Activated CD4-positive, alpha-beta memory T cell treated with anti-CD3 and anti-CD28 coated beads, Interleukin-2, amount 10 ng/mL, durations not matched to agents 7 days and 5 days (primary cell): ENCODE measurements around the gene GSK3B. TPM values are rescaled to one million over a fixed set of nuclear protein-coding genes. Genes with fewer than 3 reads are reported as not detected.

Source experiments
- CTCF ChIA-PET: fragments of 350-600 bp; sonication (Branson Sonifier 250); formaldehyde crosslinking; loops from one replicate; lab custom pipeline; 2021; ENCODE audit warnings: antibody characterized with exemption, inconsistent platforms; lab: Charles Lee
- POLR2A ChIA-PET: fragments of 350-600 bp; sonication (Branson Sonifier 250); formaldehyde crosslinking; loops from one replicate; lab custom pipeline; 2021; ENCODE audit warnings: antibody characterized with exemption; lab: Charles Lee
- DNase-seq: peaks from one replicate; pipeline ENCODE4 v3.0.0-alpha.2; 2020
- H3K27ac Mint-ChIP-seq: one replicate; pipeline ENCODE4 v1.8.0; 2021; ENCODE audit warnings: mild to moderate bottlenecking, mixed read lengths
- H3K27me3 Mint-ChIP-seq: one replicate; pipeline ENCODE4 v1.8.0; 2021; ENCODE audit warnings: mixed read lengths
- H3K36me3 Mint-ChIP-seq: one replicate; pipeline ENCODE4 v1.8.0; 2021; ENCODE audit warnings: low read depth, mixed read lengths
- H3K4me1 Mint-ChIP-seq: one replicate; pipeline ENCODE4 v1.8.0; 2021; ENCODE audit warnings: mixed read lengths
- H3K4me3 Mint-ChIP-seq: one replicate; pipeline ENCODE4 v1.8.0; 2021; ENCODE audit warnings: mild to moderate bottlenecking, mixed read lengths
- H3K9me3 Mint-ChIP-seq: one replicate; pipeline ENCODE4 v1.8.0; 2021; ENCODE audit warnings: mixed read lengths
- total RNA-seq, 2 experiments: library from RNA; stranded (reverse); gene quantifications; one replicate each; pipeline ENCODE4 v1.2.3, GENCODE V29; 2021

The GSK3B gene
- total RNA-seq, 2 experiments from 2014 or later: 35.6 to 37.2 TPM

GRCh38 chr3:120093119-120093910 is 932 bp downstream of the GSK3B start:
- CTCF ChIA-PET: interaction anchor here (0.5 to 2.5 kb wide), 2 partner anchors 43 to 201 kb away, joined by 3 to 9 read pairs; no protein-coding TSS in a partner anchor
- H3K27me3 Mint-ChIP-seq: no peaks in the 10 kb centered on the region
- POLR2A ChIA-PET: interaction anchor here (0.7 to 4.6 kb wide), 14 partner anchors 10 to 853 kb away, joined by 3 to 79 read pairs (median 3); partner anchors contain the start of genes ARHGAP31, B4GALT4, CD80 and GTF2E1
- H3K27ac Mint-ChIP-seq: no peak overlapping the region
- H3K4me1 Mint-ChIP-seq: peaks cover 27% of the 10 kb centered on the region
- no peak overlapping the region for H3K4me3 Mint-ChIP-seq
- H3K9me3 Mint-ChIP-seq: no peaks in the 10 kb centered on the region
- DNase-seq: peak; percentile 29
- H3K36me3 Mint-ChIP-seq: peaks cover 20% of the 10 kb centered on the region

GRCh38 chr3:120092474-120092873 is 1.8 kb downstream of the GSK3B start:
- Mint-ChIP-seq H3K4me1 (peaks cover 27% of the 10 kb centered on the region), H3K27me3 (no peaks in the 10 kb centered on the region), H3K4me3 (no peak overlapping the region), H3K9me3 (no peaks in the 10 kb centered on the region), H3K27ac (no peak overlapping the region), H3K36me3 (peaks cover 20% of the 10 kb centered on the region)
- DNase-seq: no peak
- POLR2A ChIA-PET: interaction anchor here (1.0 to 4.6 kb wide), 4 partner anchors 9 to 257 kb away, joined by 3 to 79 read pairs (median 21); partner anchors contain the start of gene LRRC58
- CTCF ChIA-PET: interaction anchor here (1.5 kb wide), 1 partner anchor 201 kb away, joined by 5 read pairs; no protein-coding TSS in a partner anchor

GRCh38 chr3:120090422-120090821 is 3.8 kb downstream of the GSK3B start:
- ChIA-PET POLR2A (no interaction called here), CTCF (no interaction called here)
- H3K4me3 Mint-ChIP-seq: no peak overlapping the region

GRCh38 chr3:120089089-120089488 is 5.2 kb downstream of the GSK3B start:
- CTCF ChIA-PET: no interaction called here
- no peak for DNase-seq
- H3K36me3 Mint-ChIP-seq: peaks cover 15% of the 10 kb centered on the region
- POLR2A ChIA-PET: interaction anchor here (1.0 kb wide), 1 partner anchor 32 kb away, joined by 5 read pairs; no protein-coding TSS in a partner anchor
- peaks cover 19% of the 10 kb centered on the region for H3K4me1 Mint-ChIP-seq
- H3K27ac Mint-ChIP-seq: no peak overlapping the region
- no peaks in the 10 kb centered on the region for H3K27me3 Mint-ChIP-seq
- H3K4me3 Mint-ChIP-seq: no peak overlapping the region
- H3K9me3 Mint-ChIP-seq: no peaks in the 10 kb centered on the region

More at GRCh38 chr3:120090422-120090821, 3.8 kb downstream of the GSK3B start:
- H3K9me3 Mint-ChIP-seq: no peaks in the 10 kb centered on the region
- H3K36me3 Mint-ChIP-seq: peaks cover 15% of the 10 kb centered on the region
- H3K27me3 Mint-ChIP-seq: no peaks in the 10 kb centered on the region
- H3K4me1 Mint-ChIP-seq: peaks cover 17% of the 10 kb centered on the region
- H3K27ac Mint-ChIP-seq: no peak overlapping the region
- no peak for DNase-seq

- no peak overlapping the region for H3K4me3 Mint-ChIP-seq
- H3K4me1 Mint-ChIP-seq: peaks cover 19% of the 10 kb centered on the region
- peaks cover 17% of the 10 kb centered on the region for H3K36me3 Mint-ChIP-seq
- ChIA-PET CTCF (no interaction called here), POLR2A (interaction anchor here (1.0 kb wide), 1 partner anchor 31 kb away, joined by 5 read pairs; no protein-coding TSS in a partner anchor)
- H3K9me3 Mint-ChIP-seq: no peaks in the 10 kb centered on the region
- no peak for DNase-seq
- no peak overlapping the region for H3K27ac Mint-ChIP-seq
- no peaks in the 10 kb centered on the region for H3K27me3 Mint-ChIP-seq
Measured at GRCh38 chr3:120088622-120089021, 5.6 kb downstream of the GSK3B start.

DNA sequence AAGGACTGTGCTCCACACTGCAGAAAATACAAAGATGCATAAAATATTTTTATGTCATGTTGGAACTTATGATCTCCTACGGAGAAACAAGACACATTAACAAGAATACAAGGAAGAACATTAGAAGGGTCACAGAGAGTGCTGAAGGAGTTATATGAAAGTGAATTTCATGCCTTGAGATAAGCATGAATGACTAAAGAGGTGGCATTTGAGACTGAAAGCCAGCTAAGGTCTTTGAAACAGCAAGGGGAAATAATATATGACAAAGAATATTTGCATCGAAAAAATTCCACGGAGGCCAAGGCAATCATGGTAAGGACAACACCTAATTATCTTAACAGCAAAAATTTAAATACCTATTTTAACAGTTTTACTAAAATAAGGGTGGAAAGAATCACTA is 12.5 kb downstream of the GSK3B start:
- no peak for DNase-seq
- Mint-ChIP-seq H3K36me3 (peaks cover 29% of the 10 kb centered on the region), H3K27me3 (no peaks in the 10 kb centered on the region), H3K4me1 (peaks cover 16% of the 10 kb centered on the region), H3K27ac (no peak overlapping the region), H3K9me3 (no peaks in the 10 kb centered on the region), H3K4me3 (no peak overlapping the region)
- ChIA-PET CTCF (no interaction called here), POLR2A (interaction anchor here (5.5 kb wide), 1 partner anchor 13 kb away, joined by 35 read pairs; the partner anchor contains the start of gene GSK3B)

- H3K4me3 Mint-ChIP-seq: no peak overlapping the region
- H3K9me3 Mint-ChIP-seq: peaks cover 3% of the 10 kb centered on the region
- DNase-seq: no peak
- H3K36me3 Mint-ChIP-seq: peaks cover 33% of the 10 kb centered on the region
- H3K27me3 Mint-ChIP-seq: no peaks in the 10 kb centered on the region
- ChIA-PET CTCF (no interaction called here), POLR2A (interaction anchor here (5.5 kb wide), 1 partner anchor 14 kb away, joined by 35 read pairs; the partner anchor contains the start of gene GSK3B)
- no peak overlapping the region for H3K27ac Mint-ChIP-seq
- peaks cover 16% of the 10 kb centered on the region for H3K4me1 Mint-ChIP-seq
Measured at GRCh38 chr3:120080836-120081235, 13.4 kb downstream of the GSK3B start.

DNA sequence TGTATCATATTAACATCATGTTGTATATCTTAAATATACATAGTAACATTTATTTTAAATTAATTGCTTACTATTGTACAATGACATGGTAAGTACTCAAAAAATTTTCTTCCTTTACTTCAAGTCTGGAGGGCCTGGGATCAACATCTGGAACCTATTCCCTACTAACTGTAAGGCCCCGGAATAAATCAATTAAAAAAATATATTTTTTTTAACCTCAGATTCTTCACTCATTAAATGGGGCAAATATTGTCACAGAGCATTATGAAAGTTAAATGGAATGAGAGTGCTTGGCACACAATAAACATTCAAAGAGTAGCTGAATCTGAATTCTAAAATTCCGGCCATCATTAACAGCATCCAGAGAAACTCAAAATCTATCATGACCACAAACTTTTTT is 16.5 kb downstream of the GSK3B start:
- POLR2A ChIA-PET: no interaction called here
- CTCF ChIA-PET: no interaction called here
- Mint-ChIP-seq H3K27ac (no peak overlapping the region), H3K4me3 (no peak overlapping the region), H3K9me3 (peaks cover 4% of the 10 kb centered on the region), H3K4me1 (peaks cover 19% of the 10 kb centered on the region), H3K27me3 (no peaks in the 10 kb centered on the region), H3K36me3 (peaks cover 50% of the 10 kb centered on the region)
- no peak for DNase-seq

GRCh38 chr3:120072867-120073525 is 21.3 kb downstream of the GSK3B start:
- Mint-ChIP-seq H3K9me3 (peaks cover 4% of the 10 kb centered on the region), H3K27me3 (no peaks in the 10 kb centered on the region), H3K4me1 (peaks cover 12% of the 10 kb centered on the region), H3K4me3 (no peak overlapping the region), H3K36me3 (peaks cover 41% of the 10 kb centered on the region), H3K27ac (no peak overlapping the region)
- POLR2A ChIA-PET: interaction anchor here (1.0 kb wide), 1 partner anchor 23 kb away, joined by 3 read pairs; no protein-coding TSS in a partner anchor
- CTCF ChIA-PET: interaction anchor here (0.7 to 1.0 kb wide), 4 partner anchors 10 to 814 kb away, joined by 3 to 5 read pairs (median 3); no protein-coding TSS in a partner anchor
- no peak for DNase-seq

DNA sequence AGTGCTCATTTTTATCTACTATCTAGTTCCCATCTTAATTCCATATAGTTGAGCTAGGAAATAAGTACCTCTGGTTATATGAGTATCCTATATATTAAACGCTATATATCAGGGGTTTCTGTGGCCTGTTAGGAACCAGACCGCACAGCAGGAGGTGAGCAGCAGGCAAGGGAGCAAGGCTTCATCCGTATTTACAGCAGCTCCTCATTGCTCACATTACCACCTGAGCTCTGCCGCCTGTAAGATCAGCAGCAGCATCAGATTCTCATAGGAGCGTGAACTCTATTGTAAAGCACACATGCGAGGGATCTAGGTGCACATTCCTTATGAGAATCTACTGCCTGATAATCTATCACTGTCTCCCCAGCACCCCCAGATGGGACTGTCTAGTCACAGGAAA is 23.0 kb downstream of the GSK3B start:
- Mint-ChIP-seq H3K36me3 (peaks cover 46% of the 10 kb centered on the region), H3K4me1 (peaks cover 9% of the 10 kb centered on the region), H3K27ac (no peak overlapping the region), H3K27me3 (no peaks in the 10 kb centered on the region), H3K9me3 (peaks cover 4% of the 10 kb centered on the region), H3K4me3 (no peak overlapping the region)
- POLR2A ChIA-PET: no interaction called here
- no peak for DNase-seq
- CTCF ChIA-PET: no interaction called here

GRCh38 chr3:120070263-120070981 is 23.8 kb downstream of the GSK3B start:
- Mint-ChIP-seq H3K27ac (no peak overlapping the region), H3K4me3 (no peak overlapping the region), H3K27me3 (no peaks in the 10 kb centered on the region), H3K9me3 (no peaks in the 10 kb centered on the region), H3K36me3 (peaks cover 44% of the 10 kb centered on the region), H3K4me1 (peaks cover under 1% of the 10 kb centered on the region)
- ChIA-PET CTCF (no interaction called here), POLR2A (no interaction called here)
- no peak for DNase-seq

DNA sequence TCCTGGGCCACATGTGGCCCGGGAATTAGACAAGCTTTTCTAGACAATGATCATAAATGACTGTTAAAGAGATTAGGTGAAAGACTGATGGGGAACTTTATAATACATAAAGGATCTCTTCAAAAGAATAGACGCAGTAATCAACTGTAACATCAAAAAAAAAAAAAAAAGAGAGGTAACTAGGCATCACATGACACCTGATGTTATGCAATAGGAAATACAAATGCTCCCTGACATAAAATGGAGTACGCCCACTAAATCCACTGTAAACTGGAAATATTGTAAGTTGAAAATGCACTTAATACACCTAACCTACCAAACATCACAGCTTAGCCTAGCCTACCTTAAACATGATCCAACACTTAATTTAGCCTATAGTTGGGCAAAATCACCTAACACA is 27.2 kb downstream of the GSK3B start:
- CTCF ChIA-PET: no interaction called here

More for the DNA sequence above, 27.2 kb downstream of the GSK3B start:
- H3K4me3 Mint-ChIP-seq: no peak overlapping the region
- peaks cover 7% of the 10 kb centered on the region for H3K4me1 Mint-ChIP-seq
- no peak for DNase-seq
- no peaks in the 10 kb centered on the region for H3K9me3 Mint-ChIP-seq
- H3K27ac Mint-ChIP-seq: no peak overlapping the region
- POLR2A ChIA-PET: interaction anchor here (1.5 kb wide), 1 partner anchor 28 kb away, joined by 5 read pairs; no protein-coding TSS in a partner anchor
- no peaks in the 10 kb centered on the region for H3K27me3 Mint-ChIP-seq
- H3K36me3 Mint-ChIP-seq: peaks cover 35% of the 10 kb centered on the region
